Measurements from ENCODE around the gene DNAAF3. TPM values are rescaled to one million over a fixed set of nuclear protein-coding genes. Genes with fewer than 3 reads are reported as not detected.

Gene DNAAF3
- total RNA-seq, 1 donor from 2014 or later, result 18.4 TPM

- Mint-ChIP-seq H3K27me3 (peaks cover 38% of the 10 kb centered on the region), H3K27ac (no peak overlapping the region), H3K4me3 (ENCODE audit: low read depth) (no peak overlapping the region), H3K4me1 (ENCODE audit: low read depth) (peaks cover 2% of the 10 kb centered on the region), H3K36me3 (ENCODE audit: insufficient read depth) (no peaks in the 10 kb centered on the region), H3K9me3 (ENCODE audit: low read depth) (no peaks in the 10 kb centered on the region)
- DNase-seq (ENCODE audit: low spot score, unreplicated experiment), result no peak
- no peak for TF ChIP-seq CTCF (IDR thresholded peaks at IDR 0.05; ENCODE audit: unreplicated experiment)
These were observed 24.7 kb downstream of the DNAAF3 start for GRCh38 chr19:55141696-55142095.

- Mint-ChIP-seq H3K4me3 (ENCODE audit: low read depth) (no peak overlapping the region), H3K9me3 (ENCODE audit: low read depth) (no peaks in the 10 kb centered on the region), H3K36me3 (ENCODE audit: insufficient read depth) (no peaks in the 10 kb centered on the region), H3K27me3 (peaks cover 12% of the 10 kb centered on the region), H3K27ac (no peak overlapping the region), H3K4me1 (ENCODE audit: low read depth) (peaks cover 2% of the 10 kb centered on the region)
- no peak for TF ChIP-seq CTCF (IDR thresholded peaks at IDR 0.05; ENCODE audit: unreplicated experiment)
- no peak for DNase-seq (ENCODE audit: low spot score, unreplicated experiment)
These were observed 28.5 kb downstream of the DNAAF3 start for GRCh38 chr19:55137915-55138314.

GRCh38 chr19:55136399-55137102 lies 29.9 kb downstream of the DNAAF3 start:
- no peaks in the 10 kb centered on the region for H3K36me3 Mint-ChIP-seq (ENCODE audit: insufficient read depth)

GRCh38 chr19:55134736-55135135 lies 31.7 kb downstream of the DNAAF3 start:
- Mint-ChIP-seq H3K4me1 (ENCODE audit: low read depth) (no peaks in the 10 kb centered on the region), H3K4me3 (ENCODE audit: low read depth) (no peak overlapping the region), H3K36me3 (ENCODE audit: insufficient read depth) (no peaks in the 10 kb centered on the region), H3K9me3 (ENCODE audit: low read depth) (no peaks in the 10 kb centered on the region), H3K27me3 (peaks cover 14% of the 10 kb centered on the region), H3K27ac (no peak overlapping the region)
- no peak for TF ChIP-seq CTCF (IDR thresholded peaks at IDR 0.05; ENCODE audit: unreplicated experiment)
- DNase-seq (ENCODE audit: low spot score, unreplicated experiment), result no peak

More at GRCh38 chr19:55136399-55137102, 29.9 kb downstream of the DNAAF3 start:
- Mint-ChIP-seq H3K4me3 (ENCODE audit: low read depth) (no peak overlapping the region), H3K27ac (no peak overlapping the region), H3K9me3 (ENCODE audit: low read depth) (no peaks in the 10 kb centered on the region), H3K4me1 (ENCODE audit: low read depth) (peaks cover 2% of the 10 kb centered on the region), H3K27me3 (peaks cover 12% of the 10 kb centered on the region)
- TF ChIP-seq CTCF (IDR thresholded peaks at IDR 0.05; ENCODE audit: unreplicated experiment), result no peak
- DNase-seq (ENCODE audit: low spot score, unreplicated experiment), result no peak

GRCh38 chr19:55133639-55134444 lies 32.6 kb downstream of the DNAAF3 start:
- no peaks in the 10 kb centered on the region for H3K4me1 Mint-ChIP-seq (ENCODE audit: low read depth)
- H3K27me3 Mint-ChIP-seq, result peaks cover 20% of the 10 kb centered on the region
- no peak for DNase-seq (ENCODE audit: low spot score, unreplicated experiment)
- no peaks in the 10 kb centered on the region for H3K36me3 Mint-ChIP-seq (ENCODE audit: insufficient read depth)
- no peak overlapping the region for H3K4me3 Mint-ChIP-seq (ENCODE audit: low read depth)
- no peaks in the 10 kb centered on the region for H3K9me3 Mint-ChIP-seq (ENCODE audit: low read depth)
- no peak overlapping the region for H3K27ac Mint-ChIP-seq
- no peak for TF ChIP-seq CTCF (IDR thresholded peaks at IDR 0.05; ENCODE audit: unreplicated experiment)
